IMR-90 (cell line): Measurements from ENCODE around the gene ABHD16B.

Experiments used
- POLR2A ChIP-seq: IDR thresholded peaks from 2 replicates; pipeline ENCODE4 v1.6.1; 2012; ENCODE audit warnings: mild to moderate bottlenecking, low read depth, low read length
- TF ChIP-seq, protein P1 (sequence below): conservative IDR thresholded peaks from 2 replicates; pipeline ENCODE4 v1.5.1; 2012; ENCODE audit warnings: mild to moderate bottlenecking, low read depth, low read length, improper control_type of control experiment

DNA sequence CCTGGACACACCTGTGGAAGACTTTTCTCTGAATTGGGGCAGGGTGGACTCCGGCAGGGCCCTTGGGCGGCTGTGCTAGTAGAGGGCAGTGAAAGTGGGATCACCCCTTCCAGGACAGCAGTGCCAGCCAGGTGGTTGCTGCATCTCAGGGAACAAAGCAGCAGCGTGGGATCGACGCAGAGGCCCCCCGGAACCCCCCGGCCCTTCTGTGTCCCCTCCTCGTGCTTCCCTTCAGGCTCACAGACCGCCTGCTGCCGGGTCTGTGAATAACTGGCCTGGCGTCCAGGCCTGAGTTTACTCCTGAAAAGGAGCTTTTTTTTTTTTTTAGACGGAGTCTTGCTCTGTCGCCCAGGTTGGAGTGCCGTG is 24.7 kb downstream of the ABHD16B start:
- TF ChIP-seq, protein P1, sequence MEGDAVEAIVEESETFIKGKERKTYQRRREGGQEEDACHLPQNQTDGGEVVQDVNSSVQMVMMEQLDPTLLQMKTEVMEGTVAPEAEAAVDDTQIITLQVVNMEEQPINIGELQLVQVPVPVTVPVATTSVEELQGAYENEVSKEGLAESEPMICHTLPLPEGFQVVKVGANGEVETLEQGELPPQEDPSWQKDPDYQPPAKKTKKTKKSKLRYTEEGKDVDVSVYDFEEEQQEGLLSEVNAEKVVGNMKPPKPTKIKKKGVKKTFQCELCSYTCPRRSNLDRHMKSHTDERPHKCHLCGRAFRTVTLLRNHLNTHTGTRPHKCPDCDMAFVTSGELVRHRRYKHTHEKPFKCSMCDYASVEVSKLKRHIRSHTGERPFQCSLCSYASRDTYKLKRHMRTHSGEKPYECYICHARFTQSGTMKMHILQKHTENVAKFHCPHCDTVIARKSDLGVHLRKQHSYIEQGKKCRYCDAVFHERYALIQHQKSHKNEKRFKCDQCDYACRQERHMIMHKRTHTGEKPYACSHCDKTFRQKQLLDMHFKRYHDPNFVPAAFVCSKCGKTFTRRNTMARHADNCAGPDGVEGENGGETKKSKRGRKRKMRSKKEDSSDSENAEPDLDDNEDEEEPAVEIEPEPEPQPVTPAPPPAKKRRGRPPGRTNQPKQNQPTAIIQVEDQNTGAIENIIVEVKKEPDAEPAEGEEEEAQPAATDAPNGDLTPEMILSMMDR = no peak
- no peak for TF ChIP-seq POLR2A
